ENCODE results near the gene THAP8. TPM values are rescaled to one million over a fixed set of nuclear protein-coding genes. Genes with fewer than 3 reads are reported as not detected.

Gene THAP8
- total and polyA plus RNA-seq, 2 of the 13 experiments (the other 11 are each of a cell fraction or from before 2014, with no cell fraction given) = 1.7 to 3.7 TPM

GRCh38 chr19:36008336-36008978, 45.6 kb downstream of the THAP8 start, which contains the start of gene SYNE4 (continued):
- TF ChIP-seq ZSCAN5A (CRISPR knock-in tag; IDR thresholded peaks at IDR 0.05; ENCODE audit: borderline replicate concordance) (no peak), ZNF10 (CRISPR knock-in tag; IDR thresholded peaks at IDR 0.05; ENCODE audit: borderline replicate concordance, low read depth) (no peak), ZFAT (CRISPR knock-in tag; conservative IDR thresholded peaks at IDR 0.05) (no peak), SUZ12 (IDR thresholded peaks at IDR 0.05; ENCODE audit: low read depth, low read length) (no peak), NR3C1 (CRISPR knock-in tag; IDR thresholded peaks at IDR 0.05) (no peak), ZNF260 (CRISPR knock-in tag; IDR thresholded peaks at IDR 0.05; ENCODE audit: borderline replicate concordance, low read depth) (no peak), JUN (CRISPR knock-in tag; IDR thresholded peaks at IDR 0.05) (no peak), UBTF (CRISPR knock-in tag; IDR thresholded peaks at IDR 0.05) (peak; percentile 68), ZNF12 (CRISPR knock-in tag; IDR thresholded peaks at IDR 0.05) (no peak), FOXO1 (CRISPR knock-in tag; IDR thresholded peaks at IDR 0.05) (0 out of 2 replicates have a peak, but pooled peaks have one; percentile 39), ZNF784 (CRISPR knock-in tag; IDR thresholded peaks at IDR 0.05; ENCODE audit: borderline replicate concordance) (no peak), NR2F6 (IDR thresholded peaks at IDR 0.05) (no peak), NR2F6 (CRISPR knock-in tag; IDR thresholded peaks at IDR 0.05) (no peak), REPIN1 (CRISPR knock-in tag; IDR thresholded peaks at IDR 0.05; ENCODE audit: borderline replicate concordance, low read depth) (no peak; the same call in 1 of the 2 replicates), TCF7 (IDR thresholded peaks at IDR 0.05; ENCODE audit: low read depth) (no peak), NFRKB (IDR thresholded peaks at IDR 0.05) (no peak), KDM2A (CRISPR knock-in tag; IDR thresholded peaks at IDR 0.05; ENCODE audit: borderline replicate concordance, low read depth) (peak; percentile 88), ZNF232 (CRISPR knock-in tag; IDR thresholded peaks at IDR 0.05; ENCODE audit: borderline replicate concordance) (no peak), NFIB (CRISPR knock-in tag; IDR thresholded peaks at IDR 0.05; ENCODE audit: borderline replicate concordance) (no peak)
- TF ChIP-seq, protein P1, sequence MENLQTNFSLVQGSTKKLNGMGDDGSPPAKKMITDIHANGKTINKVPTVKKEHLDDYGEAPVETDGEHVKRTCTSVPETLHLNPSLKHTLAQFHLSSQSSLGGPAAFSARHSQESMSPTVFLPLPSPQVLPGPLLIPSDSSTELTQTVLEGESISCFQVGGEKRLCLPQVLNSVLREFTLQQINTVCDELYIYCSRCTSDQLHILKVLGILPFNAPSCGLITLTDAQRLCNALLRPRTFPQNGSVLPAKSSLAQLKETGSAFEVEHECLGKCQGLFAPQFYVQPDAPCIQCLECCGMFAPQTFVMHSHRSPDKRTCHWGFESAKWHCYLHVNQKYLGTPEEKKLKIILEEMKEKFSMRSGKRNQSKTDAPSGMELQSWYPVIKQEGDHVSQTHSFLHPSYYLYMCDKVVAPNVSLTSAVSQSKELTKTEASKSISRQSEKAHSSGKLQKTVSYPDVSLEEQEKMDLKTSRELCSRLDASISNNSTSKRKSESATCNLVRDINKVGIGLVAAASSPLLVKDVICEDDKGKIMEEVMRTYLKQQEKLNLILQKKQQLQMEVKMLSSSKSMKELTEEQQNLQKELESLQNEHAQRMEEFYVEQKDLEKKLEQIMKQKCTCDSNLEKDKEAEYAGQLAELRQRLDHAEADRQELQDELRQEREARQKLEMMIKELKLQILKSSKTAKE (CRISPR knock-in tag; IDR thresholded peaks at IDR 0.05; ENCODE audit: borderline replicate concordance) = no peak
- TF ChIP-seq, protein P2, sequence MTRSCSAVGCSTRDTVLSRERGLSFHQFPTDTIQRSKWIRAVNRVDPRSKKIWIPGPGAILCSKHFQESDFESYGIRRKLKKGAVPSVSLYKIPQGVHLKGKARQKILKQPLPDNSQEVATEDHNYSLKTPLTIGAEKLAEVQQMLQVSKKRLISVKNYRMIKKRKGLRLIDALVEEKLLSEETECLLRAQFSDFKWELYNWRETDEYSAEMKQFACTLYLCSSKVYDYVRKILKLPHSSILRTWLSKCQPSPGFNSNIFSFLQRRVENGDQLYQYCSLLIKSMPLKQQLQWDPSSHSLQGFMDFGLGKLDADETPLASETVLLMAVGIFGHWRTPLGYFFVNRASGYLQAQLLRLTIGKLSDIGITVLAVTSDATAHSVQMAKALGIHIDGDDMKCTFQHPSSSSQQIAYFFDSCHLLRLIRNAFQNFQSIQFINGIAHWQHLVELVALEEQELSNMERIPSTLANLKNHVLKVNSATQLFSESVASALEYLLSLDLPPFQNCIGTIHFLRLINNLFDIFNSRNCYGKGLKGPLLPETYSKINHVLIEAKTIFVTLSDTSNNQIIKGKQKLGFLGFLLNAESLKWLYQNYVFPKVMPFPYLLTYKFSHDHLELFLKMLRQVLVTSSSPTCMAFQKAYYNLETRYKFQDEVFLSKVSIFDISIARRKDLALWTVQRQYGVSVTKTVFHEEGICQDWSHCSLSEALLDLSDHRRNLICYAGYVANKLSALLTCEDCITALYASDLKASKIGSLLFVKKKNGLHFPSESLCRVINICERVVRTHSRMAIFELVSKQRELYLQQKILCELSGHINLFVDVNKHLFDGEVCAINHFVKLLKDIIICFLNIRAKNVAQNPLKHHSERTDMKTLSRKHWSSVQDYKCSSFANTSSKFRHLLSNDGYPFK (CRISPR knock-in tag; IDR thresholded peaks at IDR 0.05; ENCODE audit: borderline replicate concordance) = peak; percentile 86; the same call in 1 of the 2 replicates
